H1 (cell line): ENCODE results near the gene MRPS34. TPM values are rescaled to one million over a fixed set of nuclear protein-coding genes. Genes with fewer than 3 reads are reported as not detected.

ENCODE experiments used
- BRCA1 ChIP-seq: IDR thresholded peaks from 2 replicates; pipeline ENCODE4 v1.6.1; 2012; ENCODE audit warnings: low read depth, low read length, improper control_type of control experiment
- RFX5 ChIP-seq: IDR thresholded peaks from 2 replicates; pipeline ENCODE4 v1.6.1; 2011; ENCODE audit warnings: low read depth, low read length, improper control_type of control experiment, borderline replicate concordance
- RNF2 ChIP-seq: fragments of 200-900, 300-1000 bp; sonication (generic); IDR thresholded peaks from 2 replicates; pipeline ENCODE4 v1.7.1; 2016; ENCODE audit warnings: borderline replicate concordance, low read depth, mild to moderate bottlenecking, antibody characterized with exemption, low read length; ENCODE audit not compliant: poor library complexity, severe bottlenecking; ENCODE audit errors: missing control alignments
- SP1 ChIP-seq: IDR thresholded peaks from 2 replicates; pipeline ENCODE4 v1.6.1; 2011; ENCODE audit warnings: low read depth, low read length
- SP4 ChIP-seq: IDR thresholded peaks from 2 replicates; pipeline ENCODE4 v1.6.1; 2012; ENCODE audit warnings: low read length, inconsistent platforms
- polyA plus RNA-seq, 7 experiments: library from polyadenylated mRNA; depleted of rRNA in 3 of 7; stranded (reverse) in 5 of 7; unstranded in 2 of 7; fragments of >200 nt in 5 of 7; fragments of 200-250 nt in 2 of 7; gene quantifications; 1 replicate in 5 of 7; 2 replicates in 1 of 7; 4 replicates in 1 of 7; pipeline versions ENCODE4 v1.2.1 to v1.2.3, GENCODE V29; 2011 to 2013; ENCODE audit warnings: missing spikeins in 2 of 7, mixed read lengths in 2 of 7
- total RNA-seq: library from RNA; stranded (reverse); fragmentation: NEBNext Ultra II Directional; extraction: Animal tissue kit (Norgen Biotek cat#: 25700); gene quantifications from 2 replicates; pipeline ENCODE4 v1.2.1, GENCODE V29; 2021

MRPS34 gene
- total and polyA plus RNA-seq, 2 of the 8 experiments (the other 6 are each of a cell fraction or from before 2014, with no cell fraction given) = 168 to 252 TPM

- no peak for TF ChIP-seq RFX5
- no peak for TF ChIP-seq RNF2
- no peak for TF ChIP-seq SP1
- no peak for TF ChIP-seq SP4
- TF ChIP-seq BRCA1 = no peak
These were observed 40.9 kb downstream of the MRPS34 start (continued) for GRCh38 chr16:1732071-1732470.
